ENCODE data around the gene JOSD1. TPM values are rescaled to one million over a fixed set of nuclear protein-coding genes. Genes with fewer than 3 reads are reported as not detected.

Gene JOSD1
- total RNA-seq, 1 donor from 2014 or later: 44.7 TPM

DNA sequence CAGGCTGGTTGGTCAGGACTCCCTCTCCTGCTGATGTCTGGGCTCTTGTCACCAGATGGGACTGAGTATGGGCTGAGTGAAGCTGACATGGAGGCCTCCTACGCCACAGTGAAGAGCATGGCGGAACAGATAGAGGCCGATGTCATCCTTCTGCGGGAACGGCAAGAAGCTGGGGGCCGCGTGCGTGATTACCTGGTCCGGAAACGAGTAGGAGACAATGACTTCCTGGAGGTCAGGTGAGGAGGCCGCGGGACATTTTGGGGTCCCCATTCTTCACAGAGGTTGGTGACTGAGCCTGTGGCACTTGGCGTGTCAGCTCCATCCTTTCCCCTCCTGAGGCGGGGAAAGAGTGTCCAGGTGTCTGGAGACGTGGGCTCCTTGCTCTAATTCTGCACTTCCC is 15.1 kb upstream of the JOSD1 start:
- Histone ChIP-seq H3K27me3 (ENCODE audit: low read depth) (no peaks in the 10 kb centered on the region), H3K9me3 (no peaks in the 10 kb centered on the region), H3K4me1 (peaks cover 50% of the 10 kb centered on the region), H3K27ac (no peak overlapping the region), H3K4me3 (no peak overlapping the region), H3K36me3 (peaks cover 49% of the 10 kb centered on the region)
- no peak for ATAC-seq
- intact Hi-C loops (cut with DNase I): no loop called here
- TF ChIP-seq, protein P1, sequence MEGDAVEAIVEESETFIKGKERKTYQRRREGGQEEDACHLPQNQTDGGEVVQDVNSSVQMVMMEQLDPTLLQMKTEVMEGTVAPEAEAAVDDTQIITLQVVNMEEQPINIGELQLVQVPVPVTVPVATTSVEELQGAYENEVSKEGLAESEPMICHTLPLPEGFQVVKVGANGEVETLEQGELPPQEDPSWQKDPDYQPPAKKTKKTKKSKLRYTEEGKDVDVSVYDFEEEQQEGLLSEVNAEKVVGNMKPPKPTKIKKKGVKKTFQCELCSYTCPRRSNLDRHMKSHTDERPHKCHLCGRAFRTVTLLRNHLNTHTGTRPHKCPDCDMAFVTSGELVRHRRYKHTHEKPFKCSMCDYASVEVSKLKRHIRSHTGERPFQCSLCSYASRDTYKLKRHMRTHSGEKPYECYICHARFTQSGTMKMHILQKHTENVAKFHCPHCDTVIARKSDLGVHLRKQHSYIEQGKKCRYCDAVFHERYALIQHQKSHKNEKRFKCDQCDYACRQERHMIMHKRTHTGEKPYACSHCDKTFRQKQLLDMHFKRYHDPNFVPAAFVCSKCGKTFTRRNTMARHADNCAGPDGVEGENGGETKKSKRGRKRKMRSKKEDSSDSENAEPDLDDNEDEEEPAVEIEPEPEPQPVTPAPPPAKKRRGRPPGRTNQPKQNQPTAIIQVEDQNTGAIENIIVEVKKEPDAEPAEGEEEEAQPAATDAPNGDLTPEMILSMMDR (IDR thresholded peaks at IDR 0.05): no peak
- DNase-seq: no peak

- ATAC-seq: peak; percentile 23 to 50
- no peak overlapping the region for H3K4me3 ChIP-seq
- H3K27me3 ChIP-seq (ENCODE audit: low read depth): no peaks in the 10 kb centered on the region
- TF ChIP-seq, protein P1 (IDR thresholded peaks at IDR 0.05): no peak
- intact Hi-C loops (cut with DNase I): no loop called here
- no peak overlapping the region for H3K27ac ChIP-seq
- no peak for DNase-seq
- H3K4me1 ChIP-seq: peaks cover 50% of the 10 kb centered on the region
- H3K9me3 ChIP-seq: no peaks in the 10 kb centered on the region
- peaks cover 51% of the 10 kb centered on the region for H3K36me3 ChIP-seq
Observed at GRCh38 chr22:38715176-38715764, 14.5 kb upstream of the JOSD1 start.

GRCh38 chr22:38713921-38714320 is 13.2 kb upstream of the JOSD1 start:
- H3K27ac ChIP-seq: no peak overlapping the region
- intact Hi-C loops (cut with DNase I): no loop called here
- H3K4me1 ChIP-seq: peaks cover 56% of the 10 kb centered on the region

GRCh38 chr22:38712486-38713207 is 11.9 kb upstream of the JOSD1 start:
- ATAC-seq: no peak
- Histone ChIP-seq H3K36me3 (peaks cover 47% of the 10 kb centered on the region), H3K4me3 (no peak overlapping the region), H3K27me3 (ENCODE audit: low read depth) (no peaks in the 10 kb centered on the region), H3K27ac (peak overlapping the region; percentile 13), H3K9me3 (no peaks in the 10 kb centered on the region), H3K4me1 (peaks cover 59% of the 10 kb centered on the region)
- TF ChIP-seq, protein P1 (IDR thresholded peaks at IDR 0.05): no peak
- intact Hi-C loops (cut with DNase I): no loop called here
- DNase-seq: no peak

More at GRCh38 chr22:38713921-38714320, 13.2 kb upstream of the JOSD1 start:
- no peaks in the 10 kb centered on the region for H3K27me3 ChIP-seq (ENCODE audit: low read depth)
- TF ChIP-seq, protein P1 (IDR thresholded peaks at IDR 0.05): no peak
- ATAC-seq (no peak), DNase-seq (no peak)
- no peak overlapping the region for H3K4me3 ChIP-seq
- H3K36me3 ChIP-seq: peaks cover 57% of the 10 kb centered on the region
- H3K9me3 ChIP-seq: no peaks in the 10 kb centered on the region

GRCh38 chr22:38710866-38711265 is 10.1 kb upstream of the JOSD1 start:
- Histone ChIP-seq H3K36me3 (peaks cover 29% of the 10 kb centered on the region), H3K4me1 (peaks cover 67% of the 10 kb centered on the region), H3K9me3 (no peaks in the 10 kb centered on the region), H3K4me3 (no peak overlapping the region), H3K27me3 (ENCODE audit: low read depth) (no peaks in the 10 kb centered on the region), H3K27ac (no peak overlapping the region)
- DNase-seq (no peak), ATAC-seq (no peak)
- TF ChIP-seq, protein P1 (IDR thresholded peaks at IDR 0.05): no peak
- intact Hi-C loops (cut with DNase I): no loop called here
